NB4 (cell line): ENCODE results near the gene TUBB4B.

Experiments
- MAX ChIP-seq: IDR thresholded peaks from 2 replicates; pipeline ENCODE4 v1.6.1; 2011; ENCODE audit warnings: low read depth, low read length
- MYC ChIP-seq: IDR thresholded peaks from 2 replicates; pipeline ENCODE4 v1.6.1; 2011; ENCODE audit warnings: low read depth, low read length
- POLR2A ChIP-seq: IDR thresholded peaks from 2 replicates; pipeline ENCODE4 v1.6.1; 2011; ENCODE audit warnings: mild to moderate bottlenecking; ENCODE audit not compliant: insufficient read length; ENCODE audit errors: extremely low read depth
- TF ChIP-seq, protein P1 (sequence below): IDR thresholded peaks from one replicate; pipeline ENCODE4 v1.5.1; 2012; ENCODE audit warnings: low read depth, low read length

DNA sequence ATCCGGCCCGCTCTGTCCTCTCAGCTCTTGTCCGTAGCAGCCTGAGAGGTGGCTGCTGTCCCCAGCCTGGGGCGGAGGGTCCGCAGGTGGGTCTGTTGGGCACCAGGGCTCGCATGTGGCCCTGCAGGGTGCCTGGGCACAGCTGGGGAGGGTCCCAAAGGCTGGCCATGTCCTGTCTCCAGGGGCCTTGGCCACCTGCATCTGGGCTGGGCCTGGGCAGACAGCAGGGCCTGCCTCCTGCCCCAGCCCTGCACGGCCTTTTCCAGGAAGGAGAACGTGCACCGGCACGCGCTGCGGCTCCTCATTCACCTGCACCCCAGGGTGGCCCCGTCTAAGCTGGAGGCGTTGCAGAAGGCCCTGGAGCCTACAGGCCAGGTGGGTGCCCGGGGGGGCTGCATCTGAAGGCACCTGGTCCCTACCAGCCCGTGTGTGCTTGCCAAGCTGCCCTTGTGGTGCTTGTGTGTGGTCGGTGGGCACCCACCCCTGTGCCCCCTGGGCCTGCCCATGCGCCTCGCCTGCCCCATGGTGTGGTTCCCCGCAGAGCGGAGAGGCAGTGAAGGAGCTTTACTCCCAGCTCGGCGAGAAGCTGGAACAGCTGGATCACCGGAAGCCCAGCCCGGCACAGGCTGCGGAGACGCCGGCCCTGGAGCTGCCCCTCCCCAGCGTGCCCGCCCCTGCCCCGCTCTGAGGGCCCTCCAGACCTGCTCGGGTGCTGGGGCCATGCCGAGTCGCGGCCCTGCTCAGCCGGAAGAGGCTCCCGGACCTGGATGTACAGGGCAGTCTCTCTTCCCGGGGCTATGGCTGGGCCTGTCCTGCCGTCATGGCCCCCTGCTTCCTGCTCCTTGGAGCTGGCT, 31.4 kb downstream of the TUBB4B start:
- TF ChIP-seq, protein P1, sequence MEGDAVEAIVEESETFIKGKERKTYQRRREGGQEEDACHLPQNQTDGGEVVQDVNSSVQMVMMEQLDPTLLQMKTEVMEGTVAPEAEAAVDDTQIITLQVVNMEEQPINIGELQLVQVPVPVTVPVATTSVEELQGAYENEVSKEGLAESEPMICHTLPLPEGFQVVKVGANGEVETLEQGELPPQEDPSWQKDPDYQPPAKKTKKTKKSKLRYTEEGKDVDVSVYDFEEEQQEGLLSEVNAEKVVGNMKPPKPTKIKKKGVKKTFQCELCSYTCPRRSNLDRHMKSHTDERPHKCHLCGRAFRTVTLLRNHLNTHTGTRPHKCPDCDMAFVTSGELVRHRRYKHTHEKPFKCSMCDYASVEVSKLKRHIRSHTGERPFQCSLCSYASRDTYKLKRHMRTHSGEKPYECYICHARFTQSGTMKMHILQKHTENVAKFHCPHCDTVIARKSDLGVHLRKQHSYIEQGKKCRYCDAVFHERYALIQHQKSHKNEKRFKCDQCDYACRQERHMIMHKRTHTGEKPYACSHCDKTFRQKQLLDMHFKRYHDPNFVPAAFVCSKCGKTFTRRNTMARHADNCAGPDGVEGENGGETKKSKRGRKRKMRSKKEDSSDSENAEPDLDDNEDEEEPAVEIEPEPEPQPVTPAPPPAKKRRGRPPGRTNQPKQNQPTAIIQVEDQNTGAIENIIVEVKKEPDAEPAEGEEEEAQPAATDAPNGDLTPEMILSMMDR, result no peak
- TF ChIP-seq POLR2A (no peak), MAX (no peak), MYC (no peak)
